OCI-LY7 (cell line): ENCODE results near the gene ARHGEF4.

ENCODE experiments used
- CTCF ChIP-seq: fragments of 200-600 bp; sonication (generic); conservative IDR thresholded peaks from 2 replicates; pipeline ENCODE4 v1.5.1; 2014; ENCODE audit warnings: mild to moderate bottlenecking, antibody characterized with exemption, low read length, moderate library complexity, mixed read lengths
- EZH2phosphoT487 ChIP-seq: fragments of 200-600 bp; sonication (generic); IDR thresholded peaks from 2 replicates; pipeline ENCODE4 v1.6.1; 2018; ENCODE audit warnings: low read depth, borderline replicate concordance, mild to moderate bottlenecking, mixed run types, antibody characterized with exemption, low read length, moderate library complexity, mixed read lengths

- no peak for TF ChIP-seq EZH2phosphoT487
- no peak for TF ChIP-seq CTCF
These were observed 31.1 kb upstream of the ARHGEF4 start for GRCh38 chr2:130805613-130806012.
